ENCODE results near the gene FLT3.

FLT3 gene

GRCh38 chr13:27980280-27980998 lies 119.9 kb downstream of the FLT3 start:
- Histone ChIP-seq H3K27me3 (ENCODE audit: insufficient read depth, low read depth, severe bottlenecking) (peaks cover 99% of the 10 kb centered on the region), H3K27ac (no peak overlapping the region), H3K36me3 (no peaks in the 10 kb centered on the region), H3K9me3 (ENCODE audit: severe bottlenecking) (peaks cover 12% of the 10 kb centered on the region), H3K4me3 (ENCODE audit: low read depth, low read length) (no peak overlapping the region)
- DNase-seq = no peak
- TF ChIP-seq CTCF (IDR thresholded peaks at IDR 0.05; ENCODE audit: low read depth, low read length) = no peak

GRCh38 chr13:27979765-27980279 lies 120.6 kb downstream of the FLT3 start:
- Histone ChIP-seq H3K27ac (no peak overlapping the region), H3K9me3 (ENCODE audit: severe bottlenecking) (peaks cover 12% of the 10 kb centered on the region), H3K4me3 (ENCODE audit: low read depth, low read length) (no peak overlapping the region)

GRCh38 chr13:27979001-27979643 lies 121.3 kb downstream of the FLT3 start:
- H3K36me3 ChIP-seq = no peaks in the 10 kb centered on the region
- no peak overlapping the region for H3K27ac ChIP-seq
- DNase-seq = no peak
- peaks cover 12% of the 10 kb centered on the region for H3K9me3 ChIP-seq (ENCODE audit: severe bottlenecking)
- TF ChIP-seq CTCF (IDR thresholded peaks at IDR 0.05; ENCODE audit: low read depth, low read length) = no peak
- no peak overlapping the region for H3K4me3 ChIP-seq (ENCODE audit: low read depth, low read length)
- H3K27me3 ChIP-seq (ENCODE audit: insufficient read depth, low read depth, severe bottlenecking) = peaks cover 99% of the 10 kb centered on the region

More at GRCh38 chr13:27979765-27980279, 120.6 kb downstream of the FLT3 start:
- H3K27me3 ChIP-seq (ENCODE audit: insufficient read depth, low read depth, severe bottlenecking) = peaks cover 99% of the 10 kb centered on the region
- DNase-seq = no peak
- no peak for TF ChIP-seq CTCF (IDR thresholded peaks at IDR 0.05; ENCODE audit: low read depth, low read length)
- H3K36me3 ChIP-seq = no peaks in the 10 kb centered on the region

- Histone ChIP-seq H3K36me3 (no peaks in the 10 kb centered on the region), H3K27ac (no peak overlapping the region), H3K9me3 (ENCODE audit: severe bottlenecking) (peaks cover 12% of the 10 kb centered on the region), H3K27me3 (ENCODE audit: insufficient read depth, low read depth, severe bottlenecking) (peaks cover 100% of the 10 kb centered on the region), H3K4me3 (ENCODE audit: low read depth, low read length) (no peak overlapping the region)
- DNase-seq = no peak
- no peak for TF ChIP-seq CTCF (IDR thresholded peaks at IDR 0.05; ENCODE audit: low read depth, low read length)
Measured at GRCh38 chr13:27978301-27978968, 121.9 kb downstream of the FLT3 start.

GRCh38 chr13:27977476-27978300 lies 122.7 kb downstream of the FLT3 start:
- no peak for DNase-seq
- Histone ChIP-seq H3K9me3 (ENCODE audit: severe bottlenecking) (peaks cover 12% of the 10 kb centered on the region), H3K36me3 (no peaks in the 10 kb centered on the region), H3K4me3 (ENCODE audit: low read depth, low read length) (no peak overlapping the region), H3K27ac (no peak overlapping the region), H3K27me3 (ENCODE audit: insufficient read depth, low read depth, severe bottlenecking) (peaks cover 100% of the 10 kb centered on the region)
- no peak for TF ChIP-seq CTCF (IDR thresholded peaks at IDR 0.05; ENCODE audit: low read depth, low read length)

All from WERI-Rb-1 (cell line).